HG03108 (cell line): ENCODE data around the gene ASIC3.

Source experiments
- ATAC-seq: cut with Tn5 transposase; IDR thresholded peaks from one replicate; pipeline ENCODE4 v1.9.1; 2021; ENCODE audit warnings: moderate library complexity; ENCODE audit not compliant: unreplicated experiment

ASIC3 gene

GRCh38 chr7:151056666-151057505 is 8.6 kb downstream of the ASIC3 start:
- no peak for ATAC-seq

- ATAC-seq: peak; percentile 4
Measured at GRCh38 chr7:151057506-151057988, 9.2 kb downstream of the ASIC3 start, which contains the start of gene CDK5. TSS of gene CDK5 (minus strand) at chr7:151057897. CDS start at chr7:151057848, 49 bp downstream.

DNA sequence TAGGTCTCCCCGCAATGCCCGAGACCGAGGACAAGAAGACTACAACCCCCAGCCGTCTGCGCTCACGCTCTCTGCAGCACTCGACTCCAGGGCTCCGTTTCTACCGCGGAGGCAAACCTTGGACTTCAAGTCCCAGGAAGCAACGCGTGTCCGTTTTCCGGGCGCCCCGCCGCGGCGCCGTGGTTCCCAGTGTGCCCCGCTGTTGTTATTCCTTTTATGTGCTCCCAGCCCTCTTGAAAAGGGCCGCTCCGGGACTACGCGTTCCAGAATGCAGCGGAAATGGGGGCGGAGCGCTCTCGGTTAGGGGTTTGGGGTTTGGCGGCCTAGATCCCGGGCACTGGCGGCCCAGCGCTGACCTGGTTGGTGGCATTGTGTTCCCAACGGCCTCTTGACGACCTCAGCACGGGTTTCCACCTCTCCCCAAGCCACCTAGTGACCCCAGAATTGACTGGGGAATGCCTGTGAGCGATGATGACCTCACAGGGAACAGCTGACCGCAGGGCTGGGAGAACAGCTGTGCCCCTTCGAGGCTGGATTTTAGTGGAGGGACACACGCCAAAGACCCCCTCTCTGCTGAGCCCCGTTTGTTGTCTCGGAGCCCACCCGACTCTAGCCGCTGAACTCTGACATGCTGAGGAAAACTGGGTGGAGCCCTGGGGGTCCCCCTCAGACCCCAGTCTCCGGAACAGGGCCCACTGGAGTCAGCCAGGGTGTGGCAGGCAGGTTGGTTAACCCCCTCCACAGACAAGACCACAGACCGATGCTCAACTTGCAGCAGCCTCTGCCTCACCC is 9.9 kb downstream of the ASIC3 start:
- peak; percentile 85 for ATAC-seq

DNA sequence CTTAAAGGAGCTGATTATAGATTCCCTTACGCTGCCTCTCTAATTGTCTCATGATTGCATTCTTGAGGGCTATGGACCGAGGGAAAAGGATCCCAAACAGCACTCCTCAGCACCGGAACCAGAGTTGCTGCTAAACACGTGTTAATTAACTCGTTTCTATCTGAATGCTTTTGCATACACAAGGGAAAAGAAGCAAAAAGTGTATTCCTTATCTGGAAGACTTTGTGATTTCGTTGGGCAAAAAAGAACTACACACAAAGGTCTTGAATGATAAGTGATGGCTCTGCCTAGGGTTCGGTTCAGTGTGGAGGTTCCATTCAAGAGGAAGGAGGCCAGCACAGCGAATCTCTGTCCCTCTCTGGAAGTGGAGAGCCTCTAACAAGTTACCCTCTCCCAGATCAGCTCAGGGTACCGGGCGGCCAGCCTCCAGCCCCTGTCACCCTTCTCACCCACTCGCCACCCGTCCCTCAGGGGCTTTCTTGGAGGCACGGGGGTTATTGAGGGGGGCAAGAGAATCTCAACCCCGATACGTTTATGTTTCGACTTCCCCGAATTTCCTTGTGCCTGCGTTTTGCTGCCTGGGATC is 10.5 kb downstream of the ASIC3 start:
- ATAC-seq: no peak

- ATAC-seq: no peak
Measured at GRCh38 chr7:151059367-151060112, 11.2 kb downstream of the ASIC3 start, which contains the start of gene SLC4A2. TSS of gene SLC4A2 (plus strand) at chr7:151059589. CDS start at chr7:151061988, 2,399 bp downstream.

DNA sequence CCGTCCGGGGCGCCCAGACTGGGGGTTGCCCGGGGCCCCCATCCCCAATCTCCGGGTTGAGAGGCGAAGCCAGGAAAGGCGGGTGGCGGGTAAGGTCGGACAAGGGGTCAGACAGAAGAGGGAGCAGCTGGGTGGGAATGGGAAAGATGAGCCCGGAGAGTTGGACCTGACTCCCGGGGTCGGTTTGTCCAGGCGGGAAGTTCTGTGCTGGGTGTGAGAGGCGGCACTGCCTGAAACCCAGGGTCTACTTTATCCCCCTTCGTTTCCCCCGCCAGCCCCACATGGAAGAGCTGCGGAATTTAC is 11.7 kb downstream of the ASIC3 start:
- no peak for ATAC-seq

DNA sequence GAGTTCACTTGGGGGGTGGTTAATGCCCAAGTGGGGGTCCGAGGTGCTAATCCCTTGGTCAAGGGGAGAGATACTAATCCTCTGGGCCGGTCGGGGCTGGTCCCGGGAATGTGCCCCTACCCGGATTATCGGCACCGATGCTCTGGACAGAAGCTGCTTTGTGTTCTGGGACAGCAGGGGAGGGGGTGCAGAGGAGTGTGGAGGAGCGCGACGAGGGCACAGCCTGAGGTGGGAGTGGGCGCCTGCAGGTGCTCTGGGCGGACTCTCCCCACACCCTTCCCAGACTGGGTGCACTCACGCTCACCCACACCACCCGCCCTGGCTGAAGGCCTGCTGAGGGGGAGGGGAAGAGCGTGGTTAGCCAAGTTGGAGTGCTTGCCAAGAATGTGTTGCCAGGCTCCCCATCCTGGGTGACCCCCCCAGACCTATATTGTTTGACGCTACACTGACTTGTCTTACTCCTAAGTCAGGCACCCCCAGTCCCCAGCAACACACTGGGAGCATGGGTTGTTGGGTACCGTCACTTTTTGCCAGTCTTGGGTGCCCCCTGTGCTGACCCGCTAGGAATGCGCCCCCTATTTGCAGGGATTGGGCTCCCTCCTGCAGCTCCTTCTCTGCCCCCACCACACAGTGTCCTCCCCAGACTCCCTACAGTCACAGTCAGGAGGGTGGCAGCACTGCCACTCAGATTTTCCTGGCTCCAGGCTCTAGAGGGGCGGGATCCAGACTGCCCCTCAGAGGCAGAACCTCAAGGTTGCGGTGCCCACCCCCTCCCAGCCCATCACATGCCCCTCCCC is 12.3 kb downstream of the ASIC3 start:
- ATAC-seq: no peak

- no peak for ATAC-seq
Measured at GRCh38 chr7:151061213-151062110, 13.1 kb downstream of the ASIC3 start.

DNA sequence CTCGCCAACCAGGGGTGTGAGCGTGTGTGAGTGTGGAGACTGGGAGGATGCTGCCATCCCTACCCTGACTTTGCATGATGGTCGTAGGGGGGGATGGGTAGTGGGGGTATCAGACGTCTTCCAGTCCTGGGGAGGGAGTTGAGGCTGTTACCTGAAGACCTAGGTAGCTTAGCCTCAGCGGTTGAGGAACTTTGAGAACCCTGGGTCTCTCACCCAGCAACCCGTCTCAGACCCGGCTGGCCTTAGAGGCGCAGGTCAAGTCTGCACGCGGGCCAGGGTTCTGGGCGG is 13.7 kb downstream of the ASIC3 start:
- no peak for ATAC-seq

GRCh38 chr7:151062399-151063211 is 14.3 kb downstream of the ASIC3 start:
- ATAC-seq: no peak

GRCh38 chr7:151063212-151063561 is 14.9 kb downstream of the ASIC3 start:
- ATAC-seq: no peak

DNA sequence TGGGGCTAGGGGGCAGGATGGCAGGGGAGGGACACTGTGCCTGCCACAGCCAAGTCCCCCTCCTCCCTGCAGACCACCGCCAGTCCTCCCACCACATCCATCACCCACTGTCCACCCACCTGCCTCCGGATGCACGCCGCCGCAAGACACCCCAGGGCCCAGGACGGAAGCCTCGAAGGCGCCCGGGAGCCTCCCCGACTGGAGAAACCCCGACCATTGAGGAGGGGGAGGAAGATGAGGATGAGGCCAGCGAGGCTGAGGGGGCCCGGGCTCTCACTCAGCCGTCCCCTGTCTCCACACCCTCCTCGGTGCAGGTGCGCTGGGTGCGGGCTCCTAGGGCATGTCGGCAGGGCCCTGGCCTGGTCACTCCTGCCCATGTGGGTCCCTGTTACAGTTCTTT is 16.1 kb downstream of the ASIC3 start:
- ATAC-seq: no peak

- no peak for ATAC-seq
Measured at GRCh38 chr7:151064993-151065392, 16.7 kb downstream of the ASIC3 start.

GRCh38 chr7:151065516-151065915 is 17.2 kb downstream of the ASIC3 start:
- no peak for ATAC-seq

- no peak for ATAC-seq
Measured at GRCh38 chr7:151066273-151066974, 18.1 kb downstream of the ASIC3 start.

DNA sequence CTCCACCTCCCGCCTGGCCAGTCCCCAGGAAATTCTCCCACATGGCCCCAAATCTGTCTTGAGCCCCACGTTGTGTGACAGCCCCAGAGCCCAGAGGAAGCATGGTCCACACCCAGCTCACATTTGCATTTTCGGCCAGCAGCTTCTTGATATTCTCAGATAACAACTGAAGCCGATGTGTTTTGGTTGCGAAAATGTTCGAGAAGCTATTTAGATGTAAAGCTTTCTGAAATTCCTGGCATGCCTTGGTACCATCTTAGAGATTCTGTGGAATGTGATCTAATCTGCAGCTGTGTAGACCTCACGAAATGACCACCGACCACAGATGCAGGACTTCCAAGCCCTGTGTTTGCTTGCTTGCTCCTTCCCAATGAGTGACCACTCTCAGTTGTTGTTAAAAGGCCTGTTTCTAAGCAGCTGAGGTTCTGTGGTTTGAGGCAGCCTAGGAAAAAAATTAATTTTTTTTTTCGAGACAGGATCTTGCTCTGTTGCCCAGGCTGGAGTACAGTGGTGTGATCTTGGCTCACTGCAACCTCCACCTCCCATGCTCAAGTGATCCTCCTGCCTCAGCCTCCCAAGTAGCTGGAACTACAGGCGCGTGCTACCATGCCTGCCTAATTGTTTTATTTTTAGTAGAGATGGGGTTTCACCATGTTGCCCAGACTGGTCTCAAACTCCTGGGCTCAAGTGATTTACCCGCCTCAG is 19.9 kb downstream of the ASIC3 start:
- no peak for ATAC-seq

GRCh38 chr7:151069841-151070573 is 21.7 kb downstream of the ASIC3 start:
- ATAC-seq: no peak
